Adrenal gland (tissue), 5 donors: ENCODE data around the gene GSTM4.

Source experiments
- CTCF ChIP-seq, 6 experiments: fragments of 450-650 bp in 4 of 6; fragments of 200-600 bp in 2 of 6; sonication (generic) in 1 of 6; IDR thresholded peaks; 1 replicate in 5 of 6; 2 replicates in 1 of 6; pipeline versions ENCODE4 v1.5.1 to v1.8.0; 2016 to 2021; ENCODE audit warnings: antibody characterized with exemption in 6 of 6, mild to moderate bottlenecking in 2 of 6, moderate library complexity in 1 of 6
- POLR2A ChIP-seq, 2 donors: fragments of 450-650 bp; IDR thresholded peaks; one replicate each; pipeline ENCODE4 v1.6.1; 2017; ENCODE audit warnings: antibody characterized with exemption in 2 of 2, mild to moderate bottlenecking in 2 of 2, moderate library complexity in 1 of 2
- donor health status: DM: no; HTN: no; CAD: no.

GRCh38 chr1:109650609-109651008, 5.3 kb upstream of the GSTM4 start:
- TF ChIP-seq CTCF (IDR thresholded peaks at IDR 0.05) = no peak
- TF ChIP-seq POLR2A (IDR thresholded peaks at IDR 0.05) = no peak
